Caco-2 (cell line): Measurements from ENCODE around the gene PCID2. TPM values are rescaled to one million over a fixed set of nuclear protein-coding genes. Genes with fewer than 3 reads are reported as not detected.

Experiments
- BruUV-seq: library from RNA; stranded (reverse); fragments of 400-500 nt; replicated peaks from 2 replicates; lab custom pipeline; 2021; lab: Mats Ljungman, UMichigan
- CTCF ChIA-PET: fragments of 300-600 bp; sonication (Branson Sonifier 250); formaldehyde crosslinking; loops from one replicate; lab custom pipeline; 2022; ENCODE audit warnings: antibody characterized with exemption; lab: Charles Lee
- POLR2A ChIA-PET: fragments of 300-600 bp; sonication (Branson Sonifier 250); formaldehyde crosslinking; loops from one replicate; lab custom pipeline; 2022; ENCODE audit warnings: antibody characterized with exemption; lab: Charles Lee
- DNase-seq, 2 experiments: peaks; one replicate each; pipeline versions ENCODE4 v3.0.0 to v3.0.0-alpha.2; 2020 to 2022
- H3K27me3 ChIP-seq: replicated peaks from 2 replicates; pipeline ENCODE4 v1.6.0; 2011; ENCODE audit warnings: low read length; ENCODE audit not compliant: control insufficient read depth, insufficient read depth
- H3K36me3 ChIP-seq: 2 replicates; pipeline ENCODE4 v1.5.1; 2011; ENCODE audit warnings: low read length; ENCODE audit not compliant: control insufficient read depth, insufficient read depth
- H3K4me1 ChIP-seq: fragments of 250-450 bp; sonication (Bioruptor Pico); 2 replicates; pipeline ENCODE4 v1.5.1; 2020; ENCODE audit warnings: mild to moderate bottlenecking
- H3K4me3 ChIP-seq: 2 replicates; pipeline ENCODE4 v1.5.1; 2011; ENCODE audit warnings: low read depth, mild to moderate bottlenecking, control low read depth, low read length
- H3K9me3 ChIP-seq: fragments of 250-450 bp; sonication (Bioruptor Pico); 2 replicates; pipeline ENCODE4 v1.5.1; 2020; ENCODE audit warnings: mild to moderate bottlenecking, moderate library complexity
- H3K27ac Mint-ChIP-seq: one replicate; pipeline ENCODE4 v1.8.0; 2022; ENCODE audit warnings: mixed read lengths; ENCODE audit not compliant: unreplicated experiment
- H3K27me3 Mint-ChIP-seq: one replicate; pipeline ENCODE4 v1.8.0; 2022; ENCODE audit warnings: mixed read lengths; ENCODE audit not compliant: insufficient read depth, unreplicated experiment
- H3K36me3 Mint-ChIP-seq: one replicate; pipeline ENCODE4 v1.8.0; 2022; ENCODE audit warnings: mild to moderate bottlenecking, mixed read lengths; ENCODE audit not compliant: insufficient read depth, unreplicated experiment
- H3K4me1 Mint-ChIP-seq: one replicate; pipeline ENCODE4 v1.8.0; 2022; ENCODE audit warnings: low read depth, mixed read lengths; ENCODE audit not compliant: unreplicated experiment
- H3K4me3 Mint-ChIP-seq: one replicate; pipeline ENCODE4 v1.8.0; 2022; ENCODE audit warnings: mild to moderate bottlenecking, moderate library complexity, mixed read lengths; ENCODE audit not compliant: unreplicated experiment
- H3K9me3 Mint-ChIP-seq: one replicate; pipeline ENCODE4 v1.8.0; 2022; ENCODE audit warnings: mixed read lengths; ENCODE audit not compliant: unreplicated experiment
- CTCF ChIP-seq, 2 experiments: fragments of 200-600 bp in 1 of 2; IDR thresholded peaks; 1 replicate in 1 of 2; 2 replicates in 1 of 2; pipeline versions ENCODE4 v1.5.1 to v1.8.0; 2011 to 2022; ENCODE audit warnings: antibody characterized with exemption in 1 of 2, control low read depth in 1 of 2, inconsistent platforms in 1 of 2, low read depth in 1 of 2, low read length in 1 of 2, mild to moderate bottlenecking in 1 of 2, moderate library complexity in 1 of 2; ENCODE audit not compliant: insufficient read depth in 1 of 2, severe bottlenecking in 1 of 2, unreplicated experiment in 1 of 2
- intact Hi-C: fragments of 100-400 bp; cut with micrococcal nuclease; formaldehyde crosslinking; loops from one replicate; pipeline ENCODE4 v1.10.0; 2022; ENCODE audit not compliant: unreplicated experiment
- total RNA-seq: library from RNA; stranded (reverse); gene quantifications from 2 replicates; pipeline ENCODE4 v1.2.3, GENCODE V29; 2022

PCID2 gene
- total RNA-seq, 1 experiment from 2014 or later = 81.5 TPM

GRCh38 chr13:113207890-113208420 is 514 bp downstream of the PCID2 start:
- intact Hi-C loops = loop anchor here (10.0 kb wide), 2 partner anchors 173 to 263 kb away; no protein-coding TSS in a partner anchor
- Mint-ChIP-seq H3K27ac (peak overlapping the region; percentile 37), H3K36me3 (peaks cover 48% of the 10 kb centered on the region), H3K4me3 (peak overlapping the region; percentile 76), H3K27me3 (no peaks in the 10 kb centered on the region), H3K9me3 (no peaks in the 10 kb centered on the region), H3K4me1 (peaks cover 23% of the 10 kb centered on the region)
- Histone ChIP-seq H3K4me1 (peaks cover 4% of the 10 kb centered on the region; the same call in 1 of the 2 replicates), H3K9me3 (no peaks in the 10 kb centered on the region), H3K36me3 (peaks cover 5% of the 10 kb centered on the region; the same call in 1 of the 2 replicates), H3K27me3 (no peaks in the 10 kb centered on the region), H3K4me3 (peak overlapping the region; percentile 89)
- ChIA-PET CTCF (no interaction called here), POLR2A (interaction anchor here (0.9 kb wide), 1 partner anchor 11 kb away, joined by 3 read pairs; no protein-coding TSS in a partner anchor)
- BruUV-seq = no TSS peak
- peak; percentile 58 to 64 for DNase-seq
- TF ChIP-seq CTCF (IDR thresholded peaks at IDR 0.05; ENCODE audit: insufficient read depth in 1 of 2, low read depth in 1 of 2, low read length in 1 of 2, severe bottlenecking in 1 of 2, unreplicated experiment in 1 of 2) = no peak

- Histone ChIP-seq H3K27me3 (no peaks in the 10 kb centered on the region), H3K4me3 (peak overlapping the region; percentile 89), H3K4me1 (peaks cover 4% of the 10 kb centered on the region; the same call in 1 of the 2 replicates), H3K36me3 (peaks cover 5% of the 10 kb centered on the region; the same call in 1 of the 2 replicates), H3K9me3 (no peaks in the 10 kb centered on the region)
- DNase-seq = no peak
- H3K9me3 Mint-ChIP-seq = no peaks in the 10 kb centered on the region
- ChIA-PET POLR2A (no interaction called here), CTCF (no interaction called here)
- no peaks in the 10 kb centered on the region for H3K27me3 Mint-ChIP-seq
- TF ChIP-seq CTCF (IDR thresholded peaks at IDR 0.05; ENCODE audit: insufficient read depth in 1 of 2, low read depth in 1 of 2, low read length in 1 of 2, severe bottlenecking in 1 of 2, unreplicated experiment in 1 of 2) = no peak
- no TSS peak for BruUV-seq
- H3K27ac Mint-ChIP-seq = peak overlapping the region; percentile 37
- peak overlapping the region; percentile 76 for H3K4me3 Mint-ChIP-seq
- peaks cover 28% of the 10 kb centered on the region for H3K4me1 Mint-ChIP-seq
- intact Hi-C loops = loop anchor here (10.0 kb wide), 2 partner anchors 173 to 263 kb away; no protein-coding TSS in a partner anchor
- peaks cover 48% of the 10 kb centered on the region for H3K36me3 Mint-ChIP-seq
Measured at GRCh38 chr13:113207460-113207859, 1.0 kb downstream of the PCID2 start.

GRCh38 chr13:113205428-113205931 is 3.0 kb downstream of the PCID2 start:
- POLR2A ChIA-PET = no interaction called here
- Histone ChIP-seq H3K27me3 (no peaks in the 10 kb centered on the region), H3K9me3 (no peaks in the 10 kb centered on the region), H3K4me3 (no peak overlapping the region), H3K36me3 (0 out of 2 replicates have a peak, but pooled peaks cover 3% of the 10 kb centered on the region), H3K4me1 (peaks cover 4% of the 10 kb centered on the region; the same call in 1 of the 2 replicates)
- peaks cover 54% of the 10 kb centered on the region for H3K36me3 Mint-ChIP-seq
- CTCF ChIA-PET = no interaction called here
- H3K4me1 Mint-ChIP-seq = peaks cover 26% of the 10 kb centered on the region
- H3K27me3 Mint-ChIP-seq = no peaks in the 10 kb centered on the region
- DNase-seq = no peak
- no TSS peak for BruUV-seq
- H3K4me3 Mint-ChIP-seq = no peak overlapping the region
- no peaks in the 10 kb centered on the region for H3K9me3 Mint-ChIP-seq
- intact Hi-C loops = loop anchor here (10.0 kb wide), 2 partner anchors 171 to 261 kb away; no protein-coding TSS in a partner anchor
- TF ChIP-seq CTCF (IDR thresholded peaks at IDR 0.05; ENCODE audit: insufficient read depth in 1 of 2, low read depth in 1 of 2, low read length in 1 of 2, severe bottlenecking in 1 of 2, unreplicated experiment in 1 of 2) = no peak
- H3K27ac Mint-ChIP-seq = peak overlapping the region; percentile 51
